ENCODE results near the gene DNAJC27. TPM values are rescaled to one million over a fixed set of nuclear protein-coding genes. Genes with fewer than 3 reads are reported as not detected.

The DNAJC27 gene
- total RNA-seq, 1 experiment from 2014 or later = 5.4 TPM

- TF ChIP-seq STAT6 (CRISPR knock-in tag; conservative IDR thresholded peaks at IDR 0.05; ENCODE audit: low read depth) (no peak), ZNF232 (CRISPR knock-in tag; IDR thresholded peaks at IDR 0.05) (no peak), MXD4 (CRISPR knock-in tag; IDR thresholded peaks at IDR 0.05; ENCODE audit: borderline replicate concordance) (no peak)
- TF ChIP-seq, protein P1, sequence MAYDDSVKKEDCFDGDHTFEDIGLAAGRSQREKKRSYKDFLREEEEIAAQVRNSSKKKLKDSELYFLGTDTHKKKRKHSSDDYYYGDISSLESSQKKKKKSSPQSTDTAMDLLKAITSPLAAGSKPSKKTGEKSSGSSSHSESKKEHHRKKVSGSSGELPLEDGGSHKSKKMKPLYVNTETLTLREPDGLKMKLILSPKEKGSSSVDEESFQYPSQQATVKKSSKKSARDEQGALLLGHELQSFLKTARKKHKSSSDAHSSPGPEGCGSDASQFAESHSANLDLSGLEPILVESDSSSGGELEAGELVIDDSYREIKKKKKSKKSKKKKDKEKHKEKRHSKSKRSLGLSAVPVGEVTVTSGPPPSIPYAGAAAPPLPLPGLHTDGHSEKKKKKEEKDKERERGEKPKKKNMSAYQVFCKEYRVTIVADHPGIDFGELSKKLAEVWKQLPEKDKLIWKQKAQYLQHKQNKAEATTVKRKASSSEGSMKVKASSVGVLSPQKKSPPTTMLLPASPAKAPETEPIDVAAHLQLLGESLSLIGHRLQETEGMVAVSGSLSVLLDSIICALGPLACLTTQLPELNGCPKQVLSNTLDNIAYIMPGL (CRISPR knock-in tag; IDR thresholded peaks at IDR 0.05) = no peak
Measured at GRCh38 chr2:24906466-24906865, 65.3 kb downstream of the DNAJC27 start (continued).

- Mint-ChIP-seq H3K9me3 (no peaks in the 10 kb centered on the region), H3K4me3 (no peak overlapping the region), H3K36me3 (peaks cover 12% of the 10 kb centered on the region), H3K4me1 (peaks cover 18% of the 10 kb centered on the region), H3K27ac (no peak overlapping the region), H3K27me3 (ENCODE audit: low read depth) (no peaks in the 10 kb centered on the region)
- ChIA-PET CTCF (interaction anchor here (0.7 kb wide), 1 partner anchor 459 kb away, joined by 3 read pairs; no protein-coding TSS in a partner anchor), POLR2A (no interaction called here)
- TF ChIP-seq CREM (CRISPR knock-in tag; IDR thresholded peaks at IDR 0.05) = no peak
- TF ChIP-seq, protein P2, sequence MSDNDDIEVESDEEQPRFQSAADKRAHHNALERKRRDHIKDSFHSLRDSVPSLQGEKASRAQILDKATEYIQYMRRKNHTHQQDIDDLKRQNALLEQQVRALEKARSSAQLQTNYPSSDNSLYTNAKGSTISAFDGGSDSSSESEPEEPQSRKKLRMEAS (CRISPR knock-in tag; IDR thresholded peaks at IDR 0.05) = no peak
- no peak for TF ChIP-seq TP53 (CRISPR knock-in tag; IDR thresholded peaks at IDR 0.05)
- no peak for TF ChIP-seq FOXK1 (CRISPR knock-in tag; IDR thresholded peaks at IDR 0.05)
- TF ChIP-seq HMGA2 (CRISPR knock-in tag; IDR thresholded peaks at IDR 0.05) = no peak
- TF ChIP-seq NR3C1 (CRISPR knock-in tag; conservative IDR thresholded peaks at IDR 0.05; ENCODE audit: low read depth) = no peak
- TF ChIP-seq ETV6 (CRISPR knock-in tag; IDR thresholded peaks at IDR 0.05) = no peak
- no peak for TF ChIP-seq KAT7 (CRISPR knock-in tag; IDR thresholded peaks at IDR 0.05; ENCODE audit: borderline replicate concordance)
- no peak for TF ChIP-seq ZNF281 (CRISPR knock-in tag; IDR thresholded peaks at IDR 0.05)
- TF ChIP-seq, protein P3, sequence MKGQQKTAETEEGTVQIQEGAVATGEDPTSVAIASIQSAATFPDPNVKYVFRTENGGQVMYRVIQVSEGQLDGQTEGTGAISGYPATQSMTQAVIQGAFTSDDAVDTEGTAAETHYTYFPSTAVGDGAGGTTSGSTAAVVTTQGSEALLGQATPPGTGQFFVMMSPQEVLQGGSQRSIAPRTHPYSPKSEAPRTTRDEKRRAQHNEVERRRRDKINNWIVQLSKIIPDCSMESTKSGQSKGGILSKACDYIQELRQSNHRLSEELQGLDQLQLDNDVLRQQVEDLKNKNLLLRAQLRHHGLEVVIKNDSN (CRISPR knock-in tag; IDR thresholded peaks at IDR 0.05) = no peak
- no peak for TF ChIP-seq FOXJ3 (CRISPR knock-in tag; IDR thresholded peaks at IDR 0.05; ENCODE audit: borderline replicate concordance)
- TF ChIP-seq ZNF423 (CRISPR knock-in tag; IDR thresholded peaks at IDR 0.05) = no peak
- no peak for DNase-seq (ENCODE audit: low spot score)
- ATAC-seq = peak; percentile 38; the same call in 1 of the 2 replicates
Measured at GRCh38 chr2:24903161-24904103, 68.3 kb downstream of the DNAJC27 start.

Data from WTC11 (cell line).